GM12864 (cell line): Measurements from ENCODE around the gene ACTN4.

Experiments
- DNase-seq: peaks from one replicate; pipeline ENCODE4 v3.0.0-alpha.2; 2011; ENCODE audit warnings: low read depth
- H3K4me3 ChIP-seq: 2 replicates; pipeline ENCODE4 v1.5.1; 2011; ENCODE audit warnings: mild to moderate bottlenecking, low read depth, low read length, control low read depth
- TF ChIP-seq, protein P1 (sequence below): IDR thresholded peaks from 2 replicates; pipeline ENCODE4 v1.5.1; 2011; ENCODE audit warnings: low read depth, mild to moderate bottlenecking, moderate library complexity, low read length, control low read depth, inconsistent platforms; ENCODE audit errors: missing control alignments

ACTN4 gene

DNA sequence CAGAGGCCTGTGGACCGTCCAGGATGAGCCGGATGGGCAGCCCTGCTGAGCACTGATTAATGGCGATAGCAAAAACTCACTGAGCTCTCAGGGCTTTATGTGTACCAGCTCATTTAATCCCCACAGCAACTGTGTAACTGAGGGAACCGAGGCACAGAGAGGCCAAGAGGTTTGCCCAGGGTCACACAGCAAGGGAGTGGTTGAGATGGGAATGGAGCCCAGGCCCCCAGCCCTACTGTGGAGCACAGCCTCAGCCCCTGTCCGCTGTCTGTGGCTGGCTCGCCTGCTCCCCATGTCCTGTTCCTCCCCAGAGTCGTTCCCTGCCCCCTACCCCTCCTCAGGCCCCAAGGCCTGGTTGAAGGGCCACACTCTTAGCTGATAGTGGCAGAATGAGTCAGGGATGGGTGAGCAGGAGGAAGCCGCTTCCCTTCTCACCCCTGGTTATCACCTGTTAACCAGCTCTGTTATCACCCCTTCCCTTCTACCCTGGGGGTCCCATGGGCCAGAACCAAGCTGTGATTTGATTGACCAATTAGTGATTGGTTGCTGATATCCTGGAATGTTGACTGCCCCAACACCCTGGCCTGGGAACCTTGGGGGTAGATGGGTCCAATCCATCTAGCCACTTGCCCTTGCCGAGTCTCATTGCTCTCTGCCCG lies 75.6 kb downstream of the ACTN4 start:
- no peak for DNase-seq
- H3K4me3 ChIP-seq, result no peak overlapping the region
- TF ChIP-seq, protein P1, sequence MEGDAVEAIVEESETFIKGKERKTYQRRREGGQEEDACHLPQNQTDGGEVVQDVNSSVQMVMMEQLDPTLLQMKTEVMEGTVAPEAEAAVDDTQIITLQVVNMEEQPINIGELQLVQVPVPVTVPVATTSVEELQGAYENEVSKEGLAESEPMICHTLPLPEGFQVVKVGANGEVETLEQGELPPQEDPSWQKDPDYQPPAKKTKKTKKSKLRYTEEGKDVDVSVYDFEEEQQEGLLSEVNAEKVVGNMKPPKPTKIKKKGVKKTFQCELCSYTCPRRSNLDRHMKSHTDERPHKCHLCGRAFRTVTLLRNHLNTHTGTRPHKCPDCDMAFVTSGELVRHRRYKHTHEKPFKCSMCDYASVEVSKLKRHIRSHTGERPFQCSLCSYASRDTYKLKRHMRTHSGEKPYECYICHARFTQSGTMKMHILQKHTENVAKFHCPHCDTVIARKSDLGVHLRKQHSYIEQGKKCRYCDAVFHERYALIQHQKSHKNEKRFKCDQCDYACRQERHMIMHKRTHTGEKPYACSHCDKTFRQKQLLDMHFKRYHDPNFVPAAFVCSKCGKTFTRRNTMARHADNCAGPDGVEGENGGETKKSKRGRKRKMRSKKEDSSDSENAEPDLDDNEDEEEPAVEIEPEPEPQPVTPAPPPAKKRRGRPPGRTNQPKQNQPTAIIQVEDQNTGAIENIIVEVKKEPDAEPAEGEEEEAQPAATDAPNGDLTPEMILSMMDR, result no peak

DNA sequence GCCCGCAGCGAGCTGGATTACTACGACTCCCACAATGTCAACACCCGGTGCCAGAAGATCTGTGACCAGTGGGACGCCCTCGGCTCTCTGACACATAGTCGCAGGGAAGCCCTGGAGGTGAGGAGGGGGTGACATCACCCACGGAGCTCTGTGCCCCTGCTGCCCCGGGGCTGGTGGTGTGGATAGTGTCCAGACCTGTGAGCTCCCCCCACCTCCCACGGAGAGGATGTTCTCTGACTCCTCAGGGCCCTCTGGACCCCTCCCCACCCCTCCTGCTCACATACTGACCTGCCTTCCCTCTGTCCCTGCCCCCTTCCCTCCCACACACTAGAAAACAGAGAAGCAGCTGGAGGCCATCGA lies 76.1 kb downstream of the ACTN4 start:
- no peak overlapping the region for H3K4me3 ChIP-seq
- TF ChIP-seq, protein P1, result no peak
- no peak for DNase-seq

DNA sequence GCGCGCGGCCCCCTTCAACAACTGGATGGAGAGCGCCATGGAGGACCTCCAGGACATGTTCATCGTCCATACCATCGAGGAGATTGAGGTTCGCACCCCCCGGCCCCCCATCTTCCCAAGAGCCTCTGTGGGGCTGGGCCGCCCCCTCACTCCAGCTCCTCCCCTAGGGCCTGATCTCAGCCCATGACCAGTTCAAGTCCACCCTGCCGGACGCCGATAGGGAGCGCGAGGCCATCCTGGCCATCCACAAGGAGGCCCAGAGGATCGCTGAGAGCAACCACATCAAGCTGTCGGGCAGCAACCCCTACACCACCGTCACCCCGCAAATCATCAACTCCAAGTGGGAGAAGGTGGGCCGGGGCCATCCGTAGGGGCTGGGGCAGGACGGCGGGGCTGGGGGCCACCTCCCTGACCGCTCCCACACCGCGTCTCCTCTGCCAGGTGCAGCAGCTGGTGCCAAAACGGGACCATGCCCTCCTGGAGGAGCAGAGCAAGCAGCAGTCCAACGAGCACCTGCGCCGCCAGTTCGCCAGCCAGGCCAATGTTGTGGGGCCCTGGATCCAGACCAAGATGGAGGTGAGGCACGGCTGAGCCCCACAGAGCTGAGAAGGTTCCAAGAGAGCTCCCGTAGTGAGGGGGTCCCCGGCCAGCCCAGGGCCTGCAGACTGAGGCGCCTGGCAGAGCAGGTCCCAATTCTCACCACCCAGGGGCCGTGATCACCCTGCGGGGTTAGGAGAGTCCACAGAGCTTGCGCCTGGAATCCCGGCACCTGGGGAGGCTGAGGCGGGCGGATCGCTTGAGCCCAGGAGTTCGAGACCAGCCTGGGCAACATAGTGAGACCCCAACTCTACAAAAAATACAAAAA lies 76.8 kb downstream of the ACTN4 start:
- TF ChIP-seq, protein P1, result no peak
- no peak overlapping the region for H3K4me3 ChIP-seq
- DNase-seq, result no peak

DNA sequence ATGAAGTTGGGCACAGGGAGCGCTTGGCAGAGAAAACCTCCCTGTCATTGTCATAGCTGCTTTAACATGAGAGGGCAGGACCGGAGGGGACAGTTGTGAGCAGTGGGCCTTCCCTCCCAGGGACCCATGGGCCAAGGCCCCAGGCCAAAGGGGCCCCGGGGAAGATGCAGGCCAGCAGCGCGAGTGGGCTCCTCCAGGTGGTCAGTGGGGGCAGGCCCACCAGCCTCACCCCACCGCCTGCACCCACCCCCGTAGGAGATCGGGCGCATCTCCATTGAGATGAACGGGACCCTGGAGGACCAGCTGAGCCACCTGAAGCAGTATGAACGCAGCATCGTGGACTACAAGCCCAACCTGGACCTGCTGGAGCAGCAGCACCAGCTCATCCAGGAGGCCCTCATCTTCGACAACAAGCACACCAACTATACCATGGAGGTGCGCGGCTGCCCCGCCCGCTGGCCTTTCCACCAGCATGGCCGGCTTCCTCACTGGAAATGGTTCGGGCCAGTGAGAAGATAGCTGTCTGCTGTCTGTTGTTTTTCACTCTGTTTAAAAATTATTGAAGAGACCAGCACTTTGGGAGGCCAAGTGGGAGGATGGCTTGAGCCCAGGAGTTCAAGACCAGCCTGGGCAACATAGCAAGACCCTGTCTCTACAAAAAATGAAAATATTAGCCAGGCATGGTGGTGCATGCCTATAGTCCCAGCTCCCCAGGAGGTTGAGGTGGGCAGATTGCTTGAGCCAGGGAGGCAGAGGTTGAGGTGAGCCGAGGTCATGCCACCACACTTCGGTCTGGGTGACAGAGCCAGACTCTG lies 78.2 kb downstream of the ACTN4 start:
- TF ChIP-seq, protein P1, result no peak
- H3K4me3 ChIP-seq, result no peak overlapping the region
- no peak for DNase-seq

DNA sequence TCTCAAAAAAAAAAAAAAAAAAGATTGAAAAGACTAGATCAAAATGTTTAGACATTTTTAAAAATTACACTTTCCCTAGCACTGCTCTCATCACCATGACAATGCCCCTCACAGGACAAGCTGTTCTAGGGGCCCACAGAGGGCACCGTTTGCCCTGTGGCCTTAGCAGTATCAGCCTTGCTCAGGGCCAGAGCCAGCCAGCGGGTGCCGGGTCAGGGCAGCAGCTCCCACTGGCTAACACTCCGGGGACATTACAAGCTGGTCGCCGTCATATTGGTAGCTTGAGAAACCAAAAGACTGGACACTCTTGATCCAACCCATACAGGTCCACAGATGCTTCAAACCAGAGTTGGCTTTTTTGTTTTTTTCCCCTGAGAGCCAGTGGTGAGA lies 78.8 kb downstream of the ACTN4 start:
- H3K4me3 ChIP-seq, result no peak overlapping the region
- TF ChIP-seq, protein P1, result no peak
- no peak for DNase-seq

DNA sequence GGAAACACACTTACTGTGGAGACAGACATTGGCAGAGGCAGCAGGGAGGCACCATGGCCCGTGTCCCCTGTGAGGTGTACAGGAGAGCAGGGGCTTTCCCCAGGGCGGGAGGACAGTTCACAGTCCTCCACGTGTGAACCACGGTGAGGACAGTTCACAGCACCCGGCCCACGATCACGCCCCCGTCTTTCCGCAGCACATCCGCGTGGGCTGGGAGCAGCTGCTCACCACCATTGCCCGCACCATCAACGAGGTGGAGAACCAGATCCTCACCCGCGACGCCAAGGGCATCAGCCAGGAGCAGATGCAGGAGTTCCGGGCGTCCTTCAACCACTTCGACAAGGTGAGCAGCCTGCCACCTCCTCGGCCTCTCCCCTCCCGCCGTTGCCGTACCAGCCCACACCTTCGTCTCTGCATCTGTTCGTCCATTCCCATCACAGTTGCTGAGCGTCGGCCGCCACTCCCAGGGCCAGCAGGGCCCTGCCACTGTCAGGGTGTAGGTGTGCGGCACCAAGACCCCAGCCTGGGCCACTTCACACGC lies 79.4 kb downstream of the ACTN4 start:
- TF ChIP-seq, protein P1, result no peak
- no peak for DNase-seq

More for the DNA sequence above, 79.4 kb downstream of the ACTN4 start:
- no peak overlapping the region for H3K4me3 ChIP-seq
